ENCODE results near the gene ACTR1B.
"Not testable (repeated sequence)": the region's sequence is repeated elsewhere in the genome, so short reads cannot be mapped to it uniquely, and the experiment has no call there.

Gene ACTR1B

GRCh38 chr2:97658691-97659157 lies 5.1 kb downstream of the ACTR1B start:
- DNase-seq (ENCODE audit: low spot score), result no peak

- DNase-seq (ENCODE audit: low spot score), result no peak
Measured at GRCh38 chr2:97657986-97658690, 5.7 kb downstream of the ACTR1B start.

DNA sequence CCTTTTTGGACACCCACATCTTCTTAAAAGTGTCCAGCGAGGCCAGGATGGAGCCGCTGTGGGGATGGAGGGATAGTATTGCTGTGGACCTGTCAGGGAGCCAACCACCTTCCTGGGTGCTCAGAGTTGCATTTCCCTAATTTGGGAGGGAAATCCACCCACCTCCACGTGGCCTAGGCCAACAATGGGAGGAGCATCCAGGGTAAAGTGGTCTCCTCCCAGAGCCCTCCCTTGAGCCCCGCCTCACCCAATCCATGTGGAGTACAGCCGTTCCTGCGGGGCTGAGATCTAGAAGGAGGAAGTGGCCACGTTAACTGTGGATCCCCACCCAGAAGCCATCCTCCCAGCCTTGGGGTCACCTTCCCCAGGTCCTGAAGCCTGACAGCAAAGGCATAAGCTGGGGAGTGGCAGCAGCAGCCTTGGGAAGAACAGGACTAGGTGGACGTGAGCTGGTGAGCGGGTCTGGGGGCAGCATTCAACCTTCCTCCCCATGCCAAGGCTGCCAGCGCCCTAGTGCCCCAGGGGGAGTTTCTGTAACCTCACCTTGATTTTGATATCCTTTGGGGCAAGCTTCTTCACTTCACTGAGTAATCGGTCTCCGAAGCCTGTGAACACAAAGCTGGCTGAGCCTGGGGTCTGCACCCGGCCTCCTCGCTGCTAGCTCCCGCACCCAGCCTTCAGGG lies 6.8 kb downstream of the ACTR1B start:
- no peak for DNase-seq (ENCODE audit: low spot score)

- no peak for DNase-seq (ENCODE audit: low spot score)
Measured at GRCh38 chr2:97656129-97656755, 7.6 kb downstream of the ACTR1B start.

GRCh38 chr2:97654791-97655190 lies 9.1 kb downstream of the ACTR1B start:
- DNase-seq (ENCODE audit: low spot score), result no peak

GRCh38 chr2:97654309-97654708 lies 9.5 kb downstream of the ACTR1B start:
- no peak for DNase-seq (ENCODE audit: low spot score)

DNA sequence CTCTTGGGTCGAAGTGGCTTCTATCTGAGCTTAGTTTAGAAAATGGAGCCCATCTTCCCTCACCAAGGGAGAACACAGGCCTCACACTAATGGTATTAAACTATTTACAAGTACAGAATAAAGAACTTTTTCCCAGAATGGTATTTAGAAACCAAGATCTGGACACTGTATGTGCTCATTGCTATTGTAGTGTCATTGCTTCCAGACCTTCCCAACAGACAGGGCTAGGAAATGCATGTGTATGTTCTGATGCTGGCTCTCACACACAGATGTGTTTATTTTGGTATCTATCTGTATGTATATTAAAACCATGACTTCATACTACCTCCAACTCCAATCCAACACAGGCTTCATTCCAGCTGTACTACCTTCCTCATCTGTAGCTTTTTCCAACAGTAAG lies 10.0 kb downstream of the ACTR1B start:
- no peak for DNase-seq (ENCODE audit: low spot score)

- no peak for DNase-seq (ENCODE audit: low spot score)
Measured at GRCh38 chr2:97653473-97653872, 10.4 kb downstream of the ACTR1B start.

GRCh38 chr2:97651114-97651513 lies 12.7 kb downstream of the ACTR1B start:
- DNase-seq (ENCODE audit: low spot score), result no peak

DNA sequence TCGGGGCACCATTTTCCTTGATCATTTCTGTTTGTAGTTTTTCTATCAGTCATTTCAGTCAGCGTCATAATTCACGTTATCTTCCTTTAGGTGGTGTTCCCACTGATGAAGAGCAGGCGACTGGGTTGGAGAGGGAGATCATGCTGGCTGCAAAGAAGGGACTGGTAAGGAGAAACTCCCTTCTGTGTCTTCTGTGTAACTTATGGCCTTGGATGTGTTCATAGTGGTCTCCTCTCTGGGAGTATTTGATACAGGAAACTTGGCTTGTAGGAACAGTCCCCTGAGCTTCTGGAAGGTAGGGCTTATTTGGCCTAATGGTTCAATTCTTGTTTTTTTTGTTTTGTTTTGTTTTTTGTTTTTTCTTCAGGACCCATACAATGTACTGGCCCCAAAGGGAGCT lies 16.9 kb downstream of the ACTR1B start:
- no peak for DNase-seq (ENCODE audit: low spot score)

GRCh38 chr2:97645695-97646629 lies 17.9 kb downstream of the ACTR1B start, which contains the start of gene COX5B:
Gene COX5B, plus strand, starts transcription at chr2:97646062. Its CDS starts 25 bp downstream, at chr2:97646087.
- DNase-seq (ENCODE audit: low spot score), result peak; percentile 99

DNA sequence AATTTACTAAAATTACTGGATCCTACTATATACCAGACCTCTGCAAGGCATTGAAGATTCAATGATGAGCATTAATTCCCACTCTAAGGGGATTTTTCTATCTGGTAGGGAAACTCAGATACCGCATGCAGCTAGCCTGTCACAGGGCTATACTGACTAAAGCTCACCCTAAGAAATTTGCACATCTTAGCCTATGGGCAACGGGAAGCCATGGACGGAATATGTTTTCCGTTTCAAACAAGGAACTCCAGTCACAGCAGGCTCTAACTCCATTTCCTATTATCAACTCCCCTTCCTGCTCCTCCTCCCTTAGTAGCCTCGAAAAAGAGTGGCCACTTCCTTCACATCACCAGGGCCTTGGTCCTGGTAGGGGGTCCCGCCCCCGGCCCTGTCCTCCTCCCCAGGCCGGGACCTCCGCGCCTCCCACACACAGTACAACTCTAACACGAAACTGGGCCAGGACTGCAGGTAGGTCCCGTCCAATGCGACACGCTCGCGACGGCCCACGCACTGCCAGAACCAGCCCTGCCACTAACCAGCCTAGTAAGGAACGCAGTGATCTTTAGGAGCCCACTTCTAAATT lies 18.6 kb downstream of the ACTR1B start:
- peak; percentile 17 for DNase-seq (ENCODE audit: low spot score)

DNA sequence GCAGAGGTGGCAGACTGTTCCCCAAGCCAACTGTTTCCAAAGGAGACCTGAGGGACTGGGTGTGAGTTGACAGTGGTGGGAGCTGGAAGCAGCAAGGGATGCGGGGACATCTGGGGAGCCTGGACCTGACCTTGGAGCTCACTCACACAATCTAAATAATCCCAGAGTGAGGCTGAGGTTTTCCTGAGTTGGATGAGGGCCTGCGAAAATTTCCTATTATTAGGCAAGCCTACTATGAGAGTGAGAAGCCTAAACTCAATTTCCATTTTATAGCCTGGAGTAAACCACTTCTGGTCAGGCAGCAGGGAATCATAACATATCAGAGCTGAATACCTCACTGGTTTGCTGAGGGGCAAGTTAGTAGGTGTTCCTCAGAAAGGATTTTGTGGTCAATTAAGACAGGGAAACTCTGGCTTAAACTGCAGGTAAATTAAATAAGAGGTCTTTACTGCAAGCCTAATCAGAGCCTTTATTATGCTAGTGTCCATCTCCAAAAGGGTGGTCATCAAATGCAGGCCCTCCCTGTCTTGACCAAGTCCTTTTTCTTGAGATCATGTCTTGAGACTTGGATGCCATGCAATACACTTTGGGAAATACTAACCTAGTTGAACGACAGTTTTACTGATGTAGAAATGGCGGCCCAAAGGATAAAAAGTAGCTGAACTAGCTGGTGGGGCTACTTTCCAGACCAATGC lies 19.7 kb downstream of the ACTR1B start:
- no peak for DNase-seq (ENCODE audit: low spot score)

DNA sequence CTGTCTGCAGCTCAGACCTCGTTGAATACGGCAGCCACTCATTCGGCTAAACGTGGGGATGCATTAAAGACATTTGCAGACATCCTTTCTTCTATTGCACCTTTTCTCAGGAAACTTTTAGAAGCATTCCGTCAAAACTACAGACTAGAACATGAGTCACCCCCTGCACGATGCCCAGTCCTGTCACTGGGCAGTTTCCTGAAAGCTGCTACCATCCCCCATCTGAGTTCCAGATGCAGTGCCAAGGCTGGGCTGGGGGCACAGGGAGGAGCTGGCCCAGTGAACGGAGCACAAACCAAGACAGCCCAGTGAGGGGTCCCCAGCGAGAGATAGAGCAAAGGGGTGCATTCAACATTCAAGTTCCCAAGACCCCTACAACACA lies 37.8 kb downstream of the ACTR1B start:
- DNase-seq (ENCODE audit: low spot score), result not testable (repeated sequence)

GRCh38 chr2:97625354-97626048 lies 38.3 kb downstream of the ACTR1B start:
- DNase-seq (ENCODE audit: low spot score), result not testable (repeated sequence)

DNA sequence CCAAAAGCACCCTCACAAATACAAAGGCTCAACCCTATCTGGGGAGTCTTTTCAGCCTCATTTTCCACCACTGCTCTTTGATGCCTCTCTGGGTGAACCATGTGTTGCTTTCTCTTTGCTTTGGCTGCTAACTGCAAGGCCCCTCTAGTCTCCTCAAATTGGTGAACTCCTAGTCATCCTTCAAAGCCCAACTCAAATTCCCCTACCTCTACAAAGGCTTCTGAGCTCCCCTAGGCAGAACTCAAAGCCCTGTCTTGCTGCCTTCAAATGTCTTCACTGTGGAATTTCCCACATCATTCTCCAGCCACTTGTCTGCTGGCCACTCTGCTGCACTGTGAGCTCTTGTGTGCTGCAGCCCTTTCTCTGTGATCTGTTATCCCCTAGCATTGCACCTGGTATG lies 40.9 kb downstream of the ACTR1B start:
- DNase-seq (ENCODE audit: low spot score), result not testable (repeated sequence)

DNA sequence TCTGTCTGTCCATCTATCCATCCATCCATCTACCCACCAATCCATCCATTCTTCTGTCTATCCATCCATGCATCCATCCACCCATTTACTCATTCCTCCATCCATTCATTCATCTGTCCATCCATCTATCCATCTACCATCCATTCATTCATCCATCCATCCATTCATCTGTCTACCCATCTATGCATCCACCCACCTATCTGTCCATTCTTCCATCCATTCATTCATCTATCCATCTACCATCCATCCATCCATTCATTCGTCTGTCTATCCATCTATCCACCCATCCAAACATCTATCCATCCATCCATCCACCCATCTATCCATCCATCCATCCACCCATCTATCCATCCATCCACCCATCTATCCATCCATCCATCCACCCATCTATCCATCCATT lies 43.4 kb downstream of the ACTR1B start:
- DNase-seq (ENCODE audit: low spot score), result not testable (repeated sequence)

GRCh38 chr2:97618939-97619827 lies 44.7 kb downstream of the ACTR1B start:
- not testable (repeated sequence) for DNase-seq (ENCODE audit: low spot score)

DNA sequence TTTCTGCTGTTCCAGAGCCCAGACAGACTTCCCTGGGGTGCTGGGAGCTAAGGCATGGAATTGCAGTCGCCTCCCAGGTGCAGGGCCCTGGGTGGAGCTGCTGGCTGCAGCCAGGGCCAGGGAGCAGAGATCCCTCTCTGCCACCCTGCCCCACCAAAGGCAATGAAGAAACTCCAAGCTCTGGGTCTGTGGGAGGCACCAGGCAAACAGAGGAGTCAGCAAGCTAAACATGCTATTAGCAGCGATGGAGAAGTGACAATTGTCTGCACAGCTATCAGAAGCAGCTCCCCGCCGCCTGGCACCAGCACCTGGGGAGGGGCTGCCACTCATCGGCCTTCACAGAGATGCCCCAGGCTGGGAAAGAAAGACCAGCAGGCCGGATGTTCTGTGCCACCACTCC lies 45.9 kb downstream of the ACTR1B start:
- no peak for DNase-seq (ENCODE audit: low spot score)
